HG02763 (cell line): ENCODE measurements around the gene RASA3.
"Not testable (repeated sequence)": the region's sequence is repeated elsewhere in the genome, so short reads cannot be mapped to it uniquely, and the experiment has no call there.

Experiments used
- ATAC-seq: cut with Tn5 transposase; IDR thresholded peaks from one replicate; pipeline ENCODE4 v1.9.1; 2021; ENCODE audit warnings: mild to moderate bottlenecking, moderate library complexity; ENCODE audit not compliant: unreplicated experiment

The RASA3 gene

DNA sequence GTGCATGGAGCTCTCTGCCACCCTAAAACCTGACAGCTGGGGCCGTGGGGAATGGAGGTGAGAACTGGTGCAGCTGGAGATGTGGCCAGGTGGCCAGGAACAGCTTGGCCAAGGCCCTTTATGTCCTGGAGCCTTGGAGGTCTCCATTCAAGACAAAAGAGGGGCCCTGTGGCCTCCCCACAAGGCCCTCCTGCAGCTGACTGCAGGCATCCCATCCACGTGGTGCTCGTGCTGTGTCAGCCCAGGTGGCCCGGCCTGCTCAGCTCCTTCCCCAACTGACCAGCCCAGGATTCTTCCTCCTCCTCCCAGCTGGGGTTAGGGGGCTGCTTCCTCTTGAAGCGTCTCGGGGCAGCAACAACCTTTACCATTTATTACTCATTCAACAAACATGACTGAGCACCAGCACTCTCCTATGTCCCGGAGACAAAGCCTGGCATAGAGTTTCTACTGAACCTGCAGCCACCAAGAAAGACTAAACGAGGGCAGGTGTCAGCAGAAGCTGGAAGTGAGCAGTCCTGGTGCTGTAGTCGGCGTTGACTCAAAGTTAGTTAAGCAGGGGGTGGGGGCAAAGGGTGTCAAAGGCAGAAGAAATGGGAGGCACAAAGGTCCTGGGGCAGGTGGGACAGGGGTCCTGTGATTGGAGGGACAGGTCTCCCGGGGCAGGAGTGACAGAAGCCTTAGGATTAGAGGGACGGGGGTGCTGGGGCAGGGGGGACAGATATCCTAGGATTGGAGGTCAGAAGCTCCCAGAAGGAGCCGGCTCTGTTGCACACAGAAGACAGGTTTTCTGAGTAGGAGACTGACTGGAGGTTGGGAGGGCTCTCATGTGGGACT, 135.3 kb downstream of the RASA3 start:
- ATAC-seq, result no peak

DNA sequence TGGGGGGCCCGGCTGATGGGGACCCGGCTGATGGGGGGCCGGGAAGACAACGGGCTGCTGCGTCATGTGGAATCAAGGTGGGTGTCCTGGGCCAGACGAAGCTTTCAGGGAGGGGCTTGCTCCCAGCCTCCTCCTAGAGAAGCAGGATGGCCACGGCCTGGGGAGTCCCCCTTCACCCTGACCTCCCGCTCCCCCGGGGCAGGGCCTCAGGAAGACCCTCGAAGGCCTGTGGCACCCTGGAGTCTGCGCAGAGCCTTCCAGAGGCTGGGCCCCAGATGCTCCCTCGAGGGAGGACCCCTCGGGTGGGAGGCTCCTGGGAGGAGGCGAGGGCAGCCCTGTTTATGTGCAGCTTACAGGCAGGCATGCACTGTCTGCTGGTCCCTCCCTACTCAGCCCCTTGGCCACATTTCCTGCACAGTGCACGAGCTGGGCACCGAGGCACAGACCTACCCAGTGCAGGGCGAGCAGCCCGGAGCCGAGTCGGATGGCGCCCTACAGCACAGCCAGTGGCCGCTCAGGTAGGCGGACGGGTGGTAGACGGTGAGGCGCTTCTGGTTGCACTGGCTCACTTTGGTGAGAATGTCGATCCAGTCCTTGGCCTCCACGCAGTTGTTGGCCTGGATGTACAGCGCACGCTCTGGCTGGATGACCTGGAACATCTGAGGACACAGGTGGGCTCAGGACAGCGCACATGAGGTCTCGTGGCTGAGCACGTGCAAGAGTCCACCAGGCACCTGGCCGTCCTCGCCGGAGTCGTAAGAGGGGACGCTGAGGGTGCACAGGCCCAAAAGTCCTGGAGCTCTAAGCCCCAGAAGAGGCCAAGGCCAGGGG, 136.1 kb downstream of the RASA3 start:
- ATAC-seq, result no peak

DNA sequence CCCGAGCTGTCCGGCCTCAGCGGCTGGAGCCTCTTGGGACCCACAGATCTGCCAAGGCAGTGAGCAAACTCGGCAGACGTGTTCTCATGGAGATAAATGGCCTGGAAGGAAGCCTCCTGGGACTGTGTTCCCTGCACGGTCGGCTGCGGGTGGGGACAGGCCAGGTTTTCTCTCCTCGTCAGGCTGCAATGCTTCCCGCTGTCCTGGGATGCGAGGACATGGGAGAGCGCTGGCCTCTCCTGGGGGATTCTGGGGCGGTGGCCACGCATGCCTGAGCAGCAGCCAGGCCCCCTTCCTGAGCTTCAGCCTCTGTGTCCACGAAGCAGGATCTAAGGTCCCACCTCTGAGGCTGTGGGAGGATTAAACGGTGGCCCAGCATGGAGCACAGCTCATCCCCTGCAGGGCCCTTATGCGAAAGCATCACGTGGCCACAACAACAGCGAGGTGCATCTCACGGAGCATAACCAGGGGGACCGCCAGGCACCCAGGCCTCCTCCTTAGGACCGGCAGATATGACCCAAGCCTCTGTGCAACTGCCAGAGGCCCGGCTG, 137.3 kb downstream of the RASA3 start:
- no peak for ATAC-seq

DNA sequence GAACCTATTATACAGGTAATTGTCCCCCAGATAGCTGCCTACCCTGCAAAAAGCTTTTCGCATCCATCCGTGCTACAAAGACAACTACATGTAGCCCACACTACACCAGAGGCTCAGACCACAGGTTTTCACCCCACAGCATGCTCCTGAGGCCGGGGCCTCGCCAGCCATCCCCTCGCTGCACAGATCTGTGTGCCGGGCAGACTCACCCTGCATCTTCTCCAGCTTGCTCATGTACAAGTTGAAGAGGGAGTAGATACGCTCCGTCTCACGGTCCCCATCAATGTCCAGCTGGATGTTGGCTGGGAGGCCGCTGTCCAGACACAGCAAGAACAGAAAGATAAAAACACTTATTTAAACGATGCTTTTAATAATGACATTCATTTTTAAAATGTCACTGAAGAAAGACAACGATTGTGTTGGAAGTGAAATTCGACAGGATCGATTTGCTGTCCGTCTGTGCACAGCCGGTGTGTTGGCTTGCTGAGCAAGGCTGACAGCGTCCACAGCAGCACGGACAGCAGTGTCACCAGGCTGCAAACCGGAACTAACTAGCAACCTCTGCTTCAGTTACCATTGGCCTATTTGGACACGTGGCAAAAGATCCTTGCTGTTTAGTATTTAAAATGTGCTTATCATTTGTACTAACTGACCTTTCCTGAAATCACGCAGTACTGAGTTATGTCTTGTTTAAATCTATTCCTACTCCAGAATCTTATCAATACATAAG, 140.0 kb downstream of the RASA3 start:
- no peak for ATAC-seq

DNA sequence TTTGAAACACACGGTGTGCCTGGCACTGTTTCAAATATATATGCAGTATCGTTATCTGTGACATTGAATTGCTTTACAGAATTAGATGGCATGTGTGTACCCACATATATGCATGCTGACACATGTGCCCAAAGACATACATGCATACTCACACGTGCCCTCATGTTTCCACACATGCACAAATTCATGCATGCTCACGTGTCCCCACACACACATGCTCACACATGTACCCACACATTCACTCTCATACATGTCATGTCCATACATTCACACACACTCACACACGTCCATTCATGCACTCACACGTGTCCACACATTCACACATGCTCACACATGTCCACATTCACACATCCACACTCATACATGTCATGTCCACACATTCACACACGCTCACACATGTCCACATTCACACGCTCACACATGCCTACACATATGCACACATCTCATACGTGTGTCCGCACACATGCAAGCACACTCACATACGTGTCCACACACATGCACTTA, 140.7 kb downstream of the RASA3 start:
- no peak for ATAC-seq

DNA sequence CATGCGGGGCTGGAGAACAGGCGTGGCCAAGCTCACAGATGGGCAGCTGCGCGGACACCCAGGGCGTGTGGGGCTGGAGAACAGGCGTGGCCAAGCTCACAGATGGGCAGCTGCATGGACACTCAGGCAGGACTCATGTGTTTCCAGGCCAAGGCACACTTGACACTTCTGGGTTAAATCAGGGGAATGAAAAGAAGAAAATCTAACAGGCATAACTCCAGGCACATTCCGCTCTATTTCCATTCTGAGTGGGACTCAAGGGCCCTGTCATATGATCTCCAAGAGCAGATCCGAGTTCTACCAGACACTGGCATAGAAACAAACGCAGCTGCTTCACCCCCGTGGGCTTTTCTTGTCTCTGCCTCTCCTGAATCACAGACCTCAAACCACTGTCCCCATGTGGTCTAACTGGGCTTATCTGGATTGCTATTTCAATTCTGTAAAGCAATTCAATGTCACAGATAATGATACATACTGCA, 141.2 kb downstream of the RASA3 start:
- no peak for ATAC-seq

DNA sequence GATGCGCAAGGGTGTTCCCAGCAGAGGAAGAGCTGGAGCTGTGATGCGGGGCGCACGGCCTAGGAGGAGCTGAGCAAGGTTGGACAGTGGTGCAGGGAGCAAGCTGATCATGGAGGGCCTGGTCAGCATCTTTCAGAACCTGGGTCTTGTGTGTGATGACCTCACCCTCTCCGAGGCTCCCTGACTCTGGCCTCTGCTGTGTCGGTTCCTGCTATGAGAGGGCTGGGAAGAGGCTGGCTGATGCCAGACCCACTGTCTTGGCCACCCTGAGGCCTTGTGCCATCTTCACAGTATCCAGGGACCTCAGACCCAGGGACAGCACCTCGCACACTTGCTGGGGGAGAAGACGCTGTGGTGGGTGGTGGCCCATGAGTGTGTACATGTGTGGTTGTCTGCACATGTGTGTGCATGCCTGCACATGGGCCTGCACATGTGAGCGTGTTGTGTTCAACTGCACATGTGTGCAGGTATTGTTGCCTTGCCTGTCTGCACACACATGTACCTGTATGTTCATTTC, 142.0 kb downstream of the RASA3 start:
- no peak for ATAC-seq

DNA sequence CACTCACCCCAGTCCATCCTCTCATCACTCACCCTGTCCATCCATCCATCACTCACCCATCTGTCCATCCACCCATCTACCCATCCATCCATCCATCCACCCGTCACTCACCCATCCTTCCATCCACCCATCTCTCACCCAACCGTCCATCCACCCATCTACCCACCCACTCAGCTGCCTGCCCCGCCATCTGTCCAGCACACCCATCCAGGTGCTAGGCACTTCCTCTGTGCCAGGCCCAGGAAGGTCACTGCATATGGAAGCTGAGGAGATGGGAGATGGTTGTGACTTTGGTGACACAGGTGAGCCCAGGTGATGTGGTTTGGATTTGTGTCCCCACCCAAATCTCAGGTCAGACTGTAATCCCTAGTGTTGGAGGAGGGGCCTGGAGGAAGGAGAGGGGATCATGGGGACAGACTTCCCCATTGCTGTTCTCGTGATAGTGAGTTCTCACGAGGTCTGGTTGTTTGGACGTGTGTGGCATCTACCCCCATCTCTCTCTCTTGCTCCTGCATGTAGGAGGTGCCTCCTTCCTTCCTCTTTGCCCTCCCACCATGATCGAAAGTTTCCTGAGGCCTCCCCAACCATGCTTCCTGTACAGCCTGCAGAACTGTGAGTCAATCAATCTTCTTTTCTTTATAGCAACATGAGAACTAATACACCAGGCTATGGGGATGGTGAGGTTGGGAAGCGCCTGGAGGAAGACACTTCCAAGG, 142.7 kb downstream of the RASA3 start:
- ATAC-seq, result no peak

DNA sequence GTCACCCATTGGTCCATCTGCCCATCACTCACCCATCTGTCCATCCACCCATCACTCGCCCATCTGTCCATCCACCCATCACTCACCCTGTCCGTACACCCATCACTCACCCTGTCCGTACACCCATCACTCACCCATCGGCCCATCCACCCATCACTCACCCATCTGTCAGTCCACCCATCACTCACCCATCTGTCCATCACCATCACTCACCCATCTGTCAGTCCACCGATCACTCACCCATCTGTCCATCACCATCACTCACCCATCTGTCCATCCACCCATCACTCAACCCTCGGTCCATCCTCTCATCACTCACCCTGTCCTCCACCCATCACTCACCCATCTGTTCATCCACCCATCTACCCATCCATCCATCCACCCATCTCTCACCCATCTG, 143.6 kb downstream of the RASA3 start:
- not testable (repeated sequence) for ATAC-seq

DNA sequence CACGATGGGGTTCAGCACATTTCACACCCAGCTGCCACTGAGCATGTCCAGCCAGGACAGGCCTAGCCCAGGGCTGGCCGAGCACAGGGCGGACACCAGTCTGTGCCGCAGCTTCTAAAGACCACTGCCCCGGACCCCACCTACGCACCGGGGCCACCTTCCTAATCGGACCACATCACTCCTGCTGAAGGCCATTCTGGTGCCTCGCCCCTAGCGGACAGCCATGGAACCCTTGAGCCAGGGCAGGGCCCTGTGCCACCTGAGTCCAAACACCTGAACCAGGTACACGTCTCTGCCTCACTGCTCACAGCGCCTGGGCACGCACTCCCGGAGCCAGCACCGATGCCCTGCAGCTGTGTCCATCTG, 150.1 kb downstream of the RASA3 start:
- ATAC-seq, result no peak

DNA sequence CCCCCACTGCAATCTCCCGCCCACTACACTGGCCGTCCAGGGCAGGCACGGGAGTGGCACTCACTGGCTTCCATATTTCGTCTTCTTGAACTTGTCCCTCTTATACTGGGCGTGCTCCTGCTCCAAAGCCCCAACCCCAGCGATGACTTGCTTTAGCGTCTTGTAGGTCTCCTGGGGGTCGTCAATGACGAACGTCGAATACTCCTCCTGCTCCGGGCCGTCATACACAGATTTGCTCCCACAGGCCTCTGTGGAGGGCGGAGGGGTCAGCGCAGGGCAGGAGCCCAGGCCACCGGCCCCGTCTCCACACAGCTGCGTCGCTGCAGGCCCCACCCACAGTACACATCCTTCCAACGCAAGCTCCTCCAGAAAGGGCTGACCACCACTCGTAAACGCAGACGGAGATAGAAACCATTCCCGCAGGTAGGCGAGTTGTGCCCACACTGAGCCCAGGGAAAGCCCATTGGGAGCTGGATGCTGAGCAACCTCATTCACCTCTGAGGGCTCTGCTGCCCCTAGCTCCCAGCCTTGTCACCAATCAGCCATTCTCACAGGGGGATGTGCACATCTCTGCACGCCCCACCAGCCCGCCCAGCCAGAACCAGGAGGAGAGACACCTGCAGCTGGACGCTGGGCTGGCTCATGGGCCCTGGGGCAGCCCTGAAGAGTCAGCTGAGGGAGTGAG, 150.7 kb downstream of the RASA3 start:
- ATAC-seq, result no peak

DNA sequence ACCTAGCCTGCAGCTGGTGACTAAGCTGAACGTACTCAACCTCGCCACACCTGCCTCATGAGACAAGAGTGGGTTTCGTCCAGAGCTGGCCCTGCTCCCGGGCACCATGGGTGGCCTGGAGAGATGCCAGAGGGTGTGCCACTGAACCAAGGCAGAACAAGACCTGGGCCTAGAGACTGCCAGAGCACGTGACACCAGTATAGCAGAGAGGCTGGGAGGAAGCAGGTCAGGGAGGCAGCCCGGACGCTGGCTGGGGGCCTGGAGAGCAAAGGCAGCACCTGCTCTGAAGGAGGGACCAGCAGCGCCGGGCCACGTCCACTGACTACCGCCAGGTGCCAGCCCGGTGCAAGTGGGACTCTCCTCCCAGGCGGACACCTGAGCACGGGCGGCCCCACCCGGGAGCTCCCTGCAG, 151.2 kb downstream of the RASA3 start:
- no peak for ATAC-seq

DNA sequence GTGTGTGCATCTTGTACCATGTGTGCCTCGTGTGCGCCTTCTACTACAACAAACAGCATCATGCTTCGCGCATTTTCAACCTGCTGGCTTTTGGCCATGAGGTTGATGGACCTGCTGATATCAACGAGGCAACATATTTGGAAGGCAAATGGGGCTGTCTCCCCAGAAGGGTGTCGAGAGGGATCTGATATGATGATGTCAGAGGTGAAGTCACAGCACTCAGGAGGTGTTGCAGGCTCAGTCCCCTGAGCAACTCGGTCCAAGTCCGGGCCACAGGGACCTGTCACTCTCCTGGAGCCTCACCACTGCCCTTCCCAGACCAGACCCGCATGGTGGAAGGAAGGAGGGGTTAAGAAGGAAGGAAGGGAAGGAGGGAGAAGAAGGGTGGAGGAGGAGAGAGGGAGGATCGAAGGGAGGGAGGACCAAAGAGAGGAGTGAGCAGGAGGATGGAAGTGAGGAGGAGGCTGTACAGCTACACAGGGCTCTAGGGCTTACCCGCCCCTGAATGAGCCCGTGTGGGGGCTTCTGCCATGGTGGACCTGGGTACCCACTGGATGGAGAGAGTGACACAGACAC, 151.8 kb downstream of the RASA3 start:
- no peak for ATAC-seq

DNA sequence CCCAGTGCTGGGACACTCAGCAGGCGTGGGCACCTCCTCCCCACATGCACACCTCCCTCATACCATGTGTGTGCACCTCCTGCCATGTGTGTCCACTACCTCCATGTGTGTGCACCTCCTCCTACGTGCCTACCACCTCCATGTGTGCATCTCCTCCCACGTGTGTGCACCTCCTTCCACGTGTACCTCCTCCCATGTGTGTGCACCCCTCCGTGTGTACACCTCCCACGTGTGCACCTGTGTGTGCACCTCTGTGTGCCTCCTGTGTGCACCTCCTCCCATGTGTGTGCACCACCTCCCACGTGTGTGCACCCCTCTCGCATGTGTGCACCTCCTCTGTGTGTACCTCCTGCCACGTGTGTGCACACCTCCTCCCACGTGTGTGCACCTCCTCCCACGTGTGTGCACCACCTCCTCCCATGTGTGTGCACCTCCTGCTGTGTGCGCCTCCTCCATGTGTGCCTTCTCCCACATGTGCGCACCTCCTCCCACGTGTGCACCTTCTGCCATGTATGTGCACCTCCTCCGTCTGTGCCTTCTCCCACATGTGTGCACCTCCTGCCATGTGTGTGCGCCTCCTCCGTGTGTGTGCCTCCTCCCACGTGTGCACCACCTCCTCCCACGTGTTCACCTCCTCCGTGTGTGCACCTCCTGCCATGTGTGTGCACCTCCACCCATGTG, 152.5 kb downstream of the RASA3 start:
- no peak for ATAC-seq

DNA sequence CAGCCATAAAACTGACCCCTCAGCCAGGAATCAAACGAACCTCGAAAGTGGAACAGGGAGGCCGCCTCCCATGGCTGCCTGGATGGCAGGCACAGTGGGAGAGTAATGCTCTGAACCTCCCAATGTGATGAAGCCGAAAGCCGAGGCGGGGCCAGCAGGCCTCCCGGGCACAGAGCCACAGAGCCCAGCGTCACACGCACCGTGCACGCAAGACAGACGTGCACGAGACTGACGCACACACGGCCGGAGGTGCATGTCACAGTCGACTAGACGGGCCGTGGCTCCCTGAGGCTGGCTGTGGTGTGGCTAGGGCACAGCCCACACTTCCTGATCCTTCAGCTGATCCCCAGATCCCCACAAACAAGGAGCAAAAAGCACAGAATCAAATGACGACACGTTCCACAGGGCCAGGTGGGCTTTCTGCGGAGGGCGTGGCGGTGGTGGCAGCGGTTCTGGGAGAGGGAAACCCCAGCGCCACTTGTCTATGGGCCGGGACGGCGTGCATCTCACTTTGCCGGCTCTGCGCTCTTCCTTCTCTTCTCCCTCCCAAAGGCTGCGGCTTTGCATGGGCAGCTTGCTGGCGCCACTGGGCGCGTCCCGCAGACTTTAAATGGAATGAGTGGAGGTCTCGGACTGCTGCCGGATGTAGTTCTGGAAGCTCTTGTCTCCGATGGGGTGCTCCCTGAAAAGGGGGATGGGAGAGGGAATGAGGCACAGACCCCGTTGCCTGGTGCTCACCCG, 153.5 kb downstream of the RASA3 start:
- no peak for ATAC-seq

DNA sequence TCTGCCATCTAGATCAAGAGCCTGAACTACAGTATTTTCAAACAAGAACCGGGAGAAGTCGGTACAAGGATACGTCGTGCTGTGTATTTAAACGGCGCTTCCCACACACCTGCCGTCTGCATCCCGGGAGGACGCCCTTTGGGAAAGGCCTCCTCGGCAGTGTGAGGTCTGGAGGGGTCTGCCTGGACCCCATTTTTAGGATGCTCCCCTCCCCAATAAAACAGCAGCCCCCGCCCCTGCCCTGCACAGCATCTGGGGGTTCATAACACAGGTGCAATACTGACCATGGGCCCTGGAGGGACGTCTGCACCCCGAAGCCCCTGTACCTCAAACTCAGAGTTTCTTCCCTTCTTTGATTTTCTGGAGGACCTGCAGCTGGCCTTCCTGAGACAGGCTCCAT, 154.4 kb downstream of the RASA3 start:
- ATAC-seq, result no peak

DNA sequence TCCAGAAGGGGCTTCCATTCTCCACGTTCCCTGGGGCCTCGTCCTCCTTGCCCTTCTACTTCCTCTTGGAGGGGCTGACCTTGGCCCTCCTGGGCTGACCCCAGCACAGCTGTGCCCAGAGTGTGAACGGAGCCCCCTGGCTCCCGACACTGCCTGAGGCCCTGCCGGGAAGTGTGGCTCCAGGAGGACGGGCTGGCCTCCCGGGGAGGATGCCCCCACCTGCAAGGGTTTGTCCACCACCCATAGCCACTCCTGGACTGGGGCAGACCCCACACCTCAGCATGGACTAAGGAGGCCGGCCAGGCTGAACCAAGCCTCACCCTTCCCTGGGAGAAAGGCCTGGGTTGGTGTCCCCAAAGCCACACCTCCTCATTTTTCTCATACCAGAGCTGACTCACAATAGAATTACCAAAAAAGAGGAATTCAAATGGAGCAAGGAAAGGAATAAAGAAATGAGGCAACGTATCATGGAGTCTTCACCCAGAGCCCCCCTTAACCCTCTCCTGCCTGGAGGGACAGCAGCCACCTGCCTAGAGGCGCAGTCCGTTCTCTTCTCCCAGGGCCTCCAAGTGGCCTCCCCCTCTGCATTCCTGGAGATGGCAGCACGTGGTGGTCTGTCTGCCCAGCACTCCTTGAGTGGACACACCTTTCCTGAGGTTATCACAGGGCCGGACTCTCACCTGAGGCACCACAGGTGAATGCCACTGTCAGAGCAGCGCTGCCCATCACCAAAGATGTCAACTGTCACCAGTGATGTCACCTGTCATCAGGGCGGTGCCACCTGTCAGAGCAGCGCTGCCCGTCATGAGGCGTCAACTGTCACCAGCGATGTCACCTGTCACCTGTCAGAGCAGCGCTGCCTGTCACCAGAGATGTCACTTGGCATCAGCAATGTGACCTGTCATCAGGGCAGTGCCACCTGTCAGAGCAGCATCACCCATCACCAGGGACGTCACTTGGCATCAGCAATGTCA, 155.4 kb downstream of the RASA3 start:
- no peak for ATAC-seq
